Pancreas (tissue), 10 donors: ENCODE measurements around the gene LRRC8D. TPM values are rescaled to one million over a fixed set of nuclear protein-coding genes. Genes with fewer than 3 reads are reported as not detected.

Experiments
- ATAC-seq, 4 donors: fragments of 200-7000 bp; cut with Tn5 transposase; one replicate each; pipeline versions ENCODE4 v1.8.0 to v1.9.1; 2020; ENCODE audit warnings: mild to moderate bottlenecking in 4 of 4, moderate library complexity in 4 of 4
- DNase-seq, 6 donors: peaks; one replicate each; pipeline ENCODE4 v3.0.0-alpha.2; 2020
- FAIRE-seq: peaks from 2 replicates; lab custom pipeline; 2012; peaks lifted over from hg19 to GRCh38; lab: Jason Lieb, UNC
- H3K27ac ChIP-seq, 4 donors: fragments of 200-600 bp; sonication (generic); 1 replicate in 3 of 4; 2 replicates in 1 of 4; pipeline versions ENCODE4 v1.5.0 to v1.8.0; 2020
- H3K27me3 ChIP-seq, 4 donors: fragments of 200-600 bp; one replicate each; pipeline ENCODE4 v1.8.0; 2021
- H3K36me3 ChIP-seq, 3 donors: fragments of 200-600 bp; sonication (generic) in 1 of 3; one replicate each; pipeline versions ENCODE4 v1.5.0 to v1.8.0; 2020 to 2021
- H3K4me1 ChIP-seq, 3 donors: fragments of 200-600 bp; one replicate each; pipeline ENCODE4 v1.8.0; 2021
- H3K4me3 ChIP-seq, 4 donors: fragments of 200-600 bp; sonication (generic) in 2 of 4; one replicate each; pipeline versions ENCODE4 v1.5.0 to v1.8.0; 2020 to 2021
- H3K9me3 ChIP-seq, 4 donors: fragments of 200-600 bp; one replicate each; pipeline ENCODE4 v1.8.0; 2021
- CTCF ChIP-seq, 4 donors: fragments of 200-600 bp; sonication (generic) in 3 of 4; IDR thresholded peaks; one replicate each; pipeline versions ENCODE4 v1.5.0 to v1.8.0; 2021; ENCODE audit warnings: antibody characterized with exemption in 4 of 4
- WGBS, 2 donors: extraction: QIAGEN DNeasy Blood & Tissue Kit; methylation state at CpG; one replicate each; pipeline ENCODE4 v1.1.7; 2013; 5-methylcytosine and 5-hydroxymethylcytosine counted together
- intact Hi-C, 3 donors: fragments of 100-400 bp; cut with DNase I; formaldehyde crosslinking; loops; one replicate each; pipeline versions ENCODE4 v1.11.1 to v1.14.2; 2022
- polyA plus RNA-seq, 2 donors: library from polyadenylated mRNA; stranded (reverse); fragments of 200-250 nt; gene quantifications; one replicate each; pipeline ENCODE4 v1.2.3, GENCODE V29; 2013
- total RNA-seq, 6 donors: library from RNA; stranded (reverse); fragmentation: NEBNext Ultra II Directional in 4 of 6; extraction: Animal tissue kit (Norgen Biotek cat#: 25700) in 4 of 6; gene quantifications; one replicate each; pipeline versions ENCODE4 v1.2.1 to v1.2.4, GENCODE V29; 2021 to 2023
- donor health status: healthy with polysubstance abuse.
- donor health status: DM: no; HTN: no; CAD: no; lungs with moderate emphysema.
- donor health status: DM: no; HTN: no; CAD: no.
- donor health status: control.
- donor health status: control.
- donor health status: Bipolar disorder and iron deficiency.
- donor health status: DM: yes; HTN: yes; CAD: no.
- donor health status: DM: no; HTN: no; CAD: no.
- donor health status: DM: no; HTN: no; CAD: no.
- donor health status: DM: yes; HTN: yes; CAD: no.

The LRRC8D gene
- total and polyA plus RNA-seq, 8 donors: 3.8 to 27.1 (median 10.4) TPM

- DNase-seq (no peak), FAIRE-seq (no peak)
Measured at GRCh38 chr1:89954401-89954800, 133.6 kb downstream of the LRRC8D start.

DNA sequence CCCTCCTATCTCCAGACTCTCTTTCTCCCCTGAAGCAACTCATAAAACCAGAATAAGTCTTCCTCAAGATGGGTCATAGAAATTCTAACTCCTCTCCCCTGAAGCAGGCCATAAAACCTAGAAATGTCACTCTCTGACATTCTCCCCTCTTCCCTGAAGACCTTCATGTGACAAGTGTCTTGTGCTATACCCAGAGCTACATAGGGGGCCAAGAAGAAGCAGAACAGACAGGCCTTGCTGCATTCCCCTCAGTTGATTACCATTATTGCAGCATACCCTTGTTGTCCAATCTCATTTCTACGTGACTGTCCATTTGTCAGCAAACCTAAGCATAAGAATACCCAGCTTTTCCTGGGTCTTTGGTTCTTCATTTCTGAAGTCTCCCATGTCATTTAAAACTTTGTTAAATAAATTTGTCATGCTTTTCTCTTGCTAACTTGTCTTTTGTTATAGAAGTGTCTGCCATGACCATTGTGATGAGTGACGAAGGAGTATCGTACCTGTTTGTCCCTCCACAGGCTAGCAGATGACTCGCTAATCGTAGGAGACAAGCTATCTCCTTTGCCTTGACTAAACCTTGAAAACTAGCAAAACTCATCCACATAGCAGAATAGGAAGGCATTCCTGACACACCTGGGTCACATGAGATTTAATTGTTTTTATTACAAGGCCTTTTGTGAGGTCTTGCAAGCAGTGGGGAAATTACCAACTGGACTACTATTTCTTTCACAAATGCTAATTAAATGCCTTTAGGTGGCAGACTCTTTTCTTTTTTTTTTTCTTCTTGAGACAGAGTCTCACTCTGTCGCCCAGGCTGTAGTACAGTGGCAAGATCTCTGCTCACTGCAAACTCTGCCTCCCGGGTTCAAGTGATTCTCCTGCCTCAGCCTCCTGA, 134.7 kb downstream of the LRRC8D start:
- H3K27ac ChIP-seq: no peak overlapping the region
- no peak overlapping the region for H3K4me3 ChIP-seq
- H3K9me3 ChIP-seq: no peaks in the 10 kb centered on the region
- no peaks in the 10 kb centered on the region for H3K27me3 ChIP-seq
- 95 to 97% methylated on average over 7 of the region's 7 CpGs for WGBS, 2 donors
- no peaks in the 10 kb centered on the region for H3K36me3 ChIP-seq
- ATAC-seq (no peak), FAIRE-seq (no peak), DNase-seq (no peak)
- TF ChIP-seq CTCF (IDR thresholded peaks at IDR 0.05): no peak
- H3K4me1 ChIP-seq: peaks cover 0 to under 1% (median 0%) of the 10 kb centered on the region in 3 donors
- intact Hi-C loops: no loop called here

More at GRCh38 chr1:89954401-89954800, 133.6 kb downstream of the LRRC8D start:
- WGBS, 2 donors: 90 to 98% methylated on average over 1 of the region's 1 CpG
- no peak for TF ChIP-seq CTCF (IDR thresholded peaks at IDR 0.05)
- Histone ChIP-seq H3K27me3 (no peaks in the 10 kb centered on the region), H3K36me3 (no peaks in the 10 kb centered on the region), H3K27ac (no peak overlapping the region), H3K4me1 (peaks cover 0 to 11% (median 0%) of the 10 kb centered on the region in 3 donors), H3K9me3 (no peaks in the 10 kb centered on the region), H3K4me3 (no peak overlapping the region)
- no peak for ATAC-seq
- intact Hi-C loops: no loop called here

DNA sequence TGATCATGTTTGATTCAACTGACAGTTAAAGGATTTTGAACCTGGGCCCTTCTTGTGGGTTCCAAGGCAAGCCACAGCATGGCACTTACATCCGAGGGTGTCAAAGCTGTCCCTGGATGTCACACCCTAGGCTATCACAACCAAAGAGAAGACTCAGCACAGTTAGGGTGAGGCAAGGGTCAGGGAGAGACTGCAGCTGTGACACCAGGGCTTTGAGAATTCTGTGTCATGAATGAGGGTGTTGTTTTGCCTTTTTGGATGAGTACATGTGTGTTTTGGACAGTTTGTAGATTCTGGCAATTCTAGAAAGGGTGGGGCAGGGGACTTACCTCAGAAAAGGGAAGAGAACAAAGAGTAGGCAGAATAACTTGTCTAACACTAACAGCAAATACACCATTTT, 136.3 kb downstream of the LRRC8D start:
- TF ChIP-seq CTCF (IDR thresholded peaks at IDR 0.05): no peak
- Histone ChIP-seq H3K36me3 (no peaks in the 10 kb centered on the region), H3K4me3 (no peak overlapping the region), H3K27me3 (no peaks in the 10 kb centered on the region), H3K4me1 (no peaks in the 10 kb centered on the region), H3K27ac (no peak overlapping the region), H3K9me3 (no peaks in the 10 kb centered on the region)
- DNase-seq: no peak
- ATAC-seq: no peak
- no peak for FAIRE-seq
- WGBS, 2 donors: 55 to 59% methylated on average over 1 of the region's 1 CpG
- intact Hi-C loops: no loop called here

GRCh38 chr1:89958851-89959654, 138.2 kb downstream of the LRRC8D start:
- FAIRE-seq: no peak
- Histone ChIP-seq H3K4me3 (no peak overlapping the region), H3K9me3 (no peaks in the 10 kb centered on the region), H3K36me3 (no peaks in the 10 kb centered on the region), H3K4me1 (no peaks in the 10 kb centered on the region), H3K27me3 (no peaks in the 10 kb centered on the region), H3K27ac (no peak overlapping the region)
- ATAC-seq: no peak
- intact Hi-C loops: no loop called here
- no peak for DNase-seq
- TF ChIP-seq CTCF (IDR thresholded peaks at IDR 0.05): no peak
- WGBS, 2 donors: 91 to 92% methylated on average over 7 of the region's 7 CpGs
